ENCODE data around the gene FERMT3. TPM values are rescaled to one million over a fixed set of nuclear protein-coding genes. Genes with fewer than 3 reads are reported as not detected.

FERMT3 gene
- total RNA-seq, 1 experiment from 2014 or later, result 4.3 TPM

DNA sequence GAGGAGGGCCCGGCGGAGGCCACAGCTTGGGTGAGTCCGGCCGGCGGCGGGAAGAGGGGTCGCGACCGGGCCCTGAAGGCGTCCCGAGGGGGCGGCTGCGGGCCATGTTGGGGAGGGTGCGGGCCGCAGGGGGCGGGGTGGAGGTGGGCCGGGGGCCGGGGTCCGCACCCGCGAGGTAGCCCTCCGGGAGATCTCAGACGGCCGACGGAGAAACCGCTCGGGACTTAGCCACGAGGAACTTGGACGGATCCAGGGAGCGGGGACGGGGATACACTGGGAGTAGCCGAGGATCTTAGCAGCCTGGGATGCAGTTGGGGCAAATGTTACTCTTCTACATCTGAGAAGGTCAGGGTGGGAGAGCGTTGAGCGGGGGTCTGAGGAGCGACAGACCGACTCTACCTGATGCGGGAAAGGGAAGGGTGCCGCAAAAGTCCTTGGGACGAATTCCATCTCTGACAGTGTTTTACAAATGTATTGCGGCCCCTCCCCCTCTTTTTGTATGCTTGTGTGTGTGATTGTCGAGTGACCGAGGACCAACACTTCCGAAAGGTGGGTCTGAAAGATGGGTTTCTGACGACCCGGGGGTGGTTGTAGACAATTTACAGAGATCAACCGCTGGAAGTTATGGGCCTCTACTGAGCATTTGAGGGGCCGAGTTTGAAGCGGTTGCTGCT lies 19.9 kb upstream of the FERMT3 start:
- intact Hi-C loops (cut with micrococcal nuclease; ENCODE audit: unreplicated experiment), result loop anchor here (5.0 kb wide), 1 partner anchor 86 kb away; no protein-coding TSS in a partner anchor
- ChIA-PET CTCF (interaction anchor here (1.0 to 3.1 kb wide), 8 partner anchors 14 to 118 kb away, joined by 3 to 19 read pairs (median 4); partner anchors contain the start of genes ESRRA, MACROD1 and PPP1R14B), POLR2A (interaction anchor here (1.2 to 2.5 kb wide), 7 partner anchors 18 to 348 kb away, joined by 4 to 33 read pairs (median 7); partner anchors contain the start of genes FKBP2, MACROD1, MARK2 and NUDT22)
- TF ChIP-seq, protein P1, sequence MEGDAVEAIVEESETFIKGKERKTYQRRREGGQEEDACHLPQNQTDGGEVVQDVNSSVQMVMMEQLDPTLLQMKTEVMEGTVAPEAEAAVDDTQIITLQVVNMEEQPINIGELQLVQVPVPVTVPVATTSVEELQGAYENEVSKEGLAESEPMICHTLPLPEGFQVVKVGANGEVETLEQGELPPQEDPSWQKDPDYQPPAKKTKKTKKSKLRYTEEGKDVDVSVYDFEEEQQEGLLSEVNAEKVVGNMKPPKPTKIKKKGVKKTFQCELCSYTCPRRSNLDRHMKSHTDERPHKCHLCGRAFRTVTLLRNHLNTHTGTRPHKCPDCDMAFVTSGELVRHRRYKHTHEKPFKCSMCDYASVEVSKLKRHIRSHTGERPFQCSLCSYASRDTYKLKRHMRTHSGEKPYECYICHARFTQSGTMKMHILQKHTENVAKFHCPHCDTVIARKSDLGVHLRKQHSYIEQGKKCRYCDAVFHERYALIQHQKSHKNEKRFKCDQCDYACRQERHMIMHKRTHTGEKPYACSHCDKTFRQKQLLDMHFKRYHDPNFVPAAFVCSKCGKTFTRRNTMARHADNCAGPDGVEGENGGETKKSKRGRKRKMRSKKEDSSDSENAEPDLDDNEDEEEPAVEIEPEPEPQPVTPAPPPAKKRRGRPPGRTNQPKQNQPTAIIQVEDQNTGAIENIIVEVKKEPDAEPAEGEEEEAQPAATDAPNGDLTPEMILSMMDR (IDR thresholded peaks at IDR 0.05; ENCODE audit: insufficient read depth in 1 of 2, low read depth in 1 of 2, low read length in 1 of 2, severe bottlenecking in 1 of 2, unreplicated experiment in 1 of 2), result no peak
- Histone ChIP-seq H3K4me1 (peaks cover 11% of the 10 kb centered on the region), H3K36me3 (ENCODE audit: control insufficient read depth, insufficient read depth, low read length) (no peaks in the 10 kb centered on the region; the same call in 1 of the 2 replicates), H3K9me3 (no peaks in the 10 kb centered on the region), H3K4me3 (ENCODE audit: low read depth, low read length) (no peak overlapping the region), H3K27me3 (replicated peaks; ENCODE audit: control insufficient read depth, insufficient read depth, low read length) (no peaks in the 10 kb centered on the region)
- no TSS peak for BruUV-seq (replicated peaks)
- Mint-ChIP-seq H3K27me3 (ENCODE audit: insufficient read depth, unreplicated experiment) (no peaks in the 10 kb centered on the region), H3K27ac (ENCODE audit: unreplicated experiment) (no peak overlapping the region), H3K36me3 (ENCODE audit: insufficient read depth, unreplicated experiment) (peaks cover 64% of the 10 kb centered on the region), H3K9me3 (ENCODE audit: unreplicated experiment) (no peaks in the 10 kb centered on the region), H3K4me3 (ENCODE audit: unreplicated experiment) (no peak overlapping the region), H3K4me1 (ENCODE audit: low read depth, unreplicated experiment) (peaks cover 12% of the 10 kb centered on the region)
- peak in 1 of 2 experiments; percentile 35 for DNase-seq

DNA sequence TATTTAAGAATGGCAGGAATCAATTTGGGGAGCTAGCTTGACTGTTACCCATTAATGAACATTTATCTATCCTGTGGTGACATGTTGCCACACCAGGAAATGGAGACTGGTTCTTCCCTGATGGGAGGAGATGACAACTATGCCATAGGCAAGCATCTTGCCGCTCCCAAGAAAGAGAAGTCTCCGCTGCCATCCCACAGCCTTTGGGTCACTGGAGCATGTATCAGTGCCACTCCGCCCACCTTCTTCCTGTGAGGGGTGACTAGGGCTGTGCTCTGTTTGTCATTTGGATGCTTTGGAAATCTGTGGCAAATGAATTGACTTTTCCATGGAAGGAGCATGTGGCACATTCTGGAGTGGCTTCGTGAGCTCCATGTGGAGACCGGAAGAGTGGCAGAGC lies 14.1 kb upstream of the FERMT3 start:
- H3K4me1 Mint-ChIP-seq (ENCODE audit: low read depth, unreplicated experiment), result no peaks in the 10 kb centered on the region
- no TSS peak for BruUV-seq (replicated peaks)
- DNase-seq, result no peak
- ChIA-PET CTCF (no interaction called here), POLR2A (interaction anchor here (0.5 kb wide), 1 partner anchor 11 kb away, joined by 3 read pairs; no protein-coding TSS in a partner anchor)
- peaks cover 89% of the 10 kb centered on the region for H3K36me3 Mint-ChIP-seq (ENCODE audit: insufficient read depth, unreplicated experiment)
- no peaks in the 10 kb centered on the region for H3K9me3 Mint-ChIP-seq (ENCODE audit: unreplicated experiment)
- no peak overlapping the region for H3K4me3 Mint-ChIP-seq (ENCODE audit: unreplicated experiment)
- intact Hi-C loops (cut with micrococcal nuclease; ENCODE audit: unreplicated experiment), result no loop called here
- Histone ChIP-seq H3K27me3 (replicated peaks; ENCODE audit: control insufficient read depth, insufficient read depth, low read length) (no peaks in the 10 kb centered on the region), H3K36me3 (ENCODE audit: control insufficient read depth, insufficient read depth, low read length) (peaks cover 8% of the 10 kb centered on the region), H3K4me1 (0 out of 2 replicates have a peak, but pooled peaks cover 3% of the 10 kb centered on the region), H3K9me3 (no peaks in the 10 kb centered on the region), H3K4me3 (ENCODE audit: low read depth, low read length) (no peak overlapping the region)
- no peak overlapping the region for H3K27ac Mint-ChIP-seq (ENCODE audit: unreplicated experiment)
- no peaks in the 10 kb centered on the region for H3K27me3 Mint-ChIP-seq (ENCODE audit: insufficient read depth, unreplicated experiment)
- TF ChIP-seq, protein P1 (IDR thresholded peaks at IDR 0.05; ENCODE audit: insufficient read depth in 1 of 2, low read depth in 1 of 2, low read length in 1 of 2, severe bottlenecking in 1 of 2, unreplicated experiment in 1 of 2), result no peak

DNA sequence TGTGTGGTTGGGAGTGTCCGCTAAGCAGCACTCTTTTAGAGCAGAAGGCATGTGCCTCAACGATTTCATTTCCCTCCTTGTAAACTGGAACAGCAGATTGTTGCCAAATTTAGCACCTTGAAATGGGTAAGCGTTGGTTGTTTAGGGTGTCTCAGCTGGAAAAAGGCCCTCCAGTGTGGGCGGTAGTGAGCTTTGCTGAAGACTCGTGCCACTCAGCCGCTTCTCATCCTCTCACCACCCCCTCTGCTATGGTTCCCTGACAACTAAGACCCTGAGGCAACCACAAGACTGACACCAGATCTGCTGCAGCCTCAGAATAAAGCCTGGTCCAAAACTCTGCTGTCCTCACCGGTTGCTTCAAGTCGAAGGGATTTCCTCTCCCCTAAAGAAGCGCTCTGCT lies 9.9 kb upstream of the FERMT3 start:
- Mint-ChIP-seq H3K36me3 (ENCODE audit: insufficient read depth, unreplicated experiment) (peaks cover 100% of the 10 kb centered on the region), H3K4me1 (ENCODE audit: low read depth, unreplicated experiment) (no peaks in the 10 kb centered on the region), H3K4me3 (ENCODE audit: unreplicated experiment) (no peak overlapping the region), H3K27me3 (ENCODE audit: insufficient read depth, unreplicated experiment) (no peaks in the 10 kb centered on the region), H3K9me3 (ENCODE audit: unreplicated experiment) (no peaks in the 10 kb centered on the region), H3K27ac (ENCODE audit: unreplicated experiment) (no peak overlapping the region)
- no peak for DNase-seq
- intact Hi-C loops (cut with micrococcal nuclease; ENCODE audit: unreplicated experiment), result no loop called here
- TF ChIP-seq, protein P1 (IDR thresholded peaks at IDR 0.05; ENCODE audit: insufficient read depth in 1 of 2, low read depth in 1 of 2, low read length in 1 of 2, severe bottlenecking in 1 of 2, unreplicated experiment in 1 of 2), result no peak
- Histone ChIP-seq H3K27me3 (replicated peaks; ENCODE audit: control insufficient read depth, insufficient read depth, low read length) (no peaks in the 10 kb centered on the region), H3K36me3 (ENCODE audit: control insufficient read depth, insufficient read depth, low read length) (peaks cover 10% of the 10 kb centered on the region), H3K4me3 (ENCODE audit: low read depth, low read length) (no peak overlapping the region), H3K4me1 (no peaks in the 10 kb centered on the region), H3K9me3 (no peaks in the 10 kb centered on the region)
- POLR2A ChIA-PET, result interaction anchor here (0.6 kb wide), 1 partner anchor 383 kb away, joined by 4 read pairs; no protein-coding TSS in a partner anchor
- CTCF ChIA-PET, result interaction anchor here (0.6 to 1.9 kb wide), 2 partner anchors 11 to 15 kb away, joined by 4 to 14 read pairs; partner anchors contain the start of gene STIP1
- BruUV-seq (replicated peaks), result no TSS peak
